Lung (tissue), 12 donors: ENCODE measurements around the gene NTN5. TPM values are rescaled to one million over a fixed set of nuclear protein-coding genes. Genes with fewer than 3 reads are reported as not detected.
A peak's percentile ranks its signal among the peaks of the same experiment; 100 is the strongest.

Source experiments
- ATAC-seq: fragments of 200-7000 bp; cut with Tn5 transposase; one replicate; pipeline ENCODE4 v1.9.1; 2020; ENCODE audit warnings: moderate number of reproducible peaks; ENCODE audit not compliant: insufficient read depth, low FRiP score
- DNase-seq, 3 donors: peaks; one replicate each; pipeline ENCODE4 v3.0.0-alpha.2; 2013 to 2017
- H3K27ac ChIP-seq, 2 donors: one replicate each; pipeline ENCODE4 v1.5.1; 2013; ENCODE audit warnings: mild to moderate bottlenecking in 2 of 2, moderate library complexity in 2 of 2, control low read depth in 1 of 2, inconsistent platforms in 1 of 2, low read depth in 1 of 2, low read length in 1 of 2
- H3K27me3 ChIP-seq, 3 donors: one replicate each; pipeline ENCODE4 v1.5.1; 2013; ENCODE audit warnings: low read length in 2 of 3; ENCODE audit not compliant: control insufficient read depth in 3 of 3, insufficient read depth in 3 of 3
- H3K36me3 ChIP-seq, 4 donors: one replicate each; pipeline ENCODE4 v1.5.1; 2013; ENCODE audit warnings: low read length in 4 of 4, mild to moderate bottlenecking in 1 of 4, moderate library complexity in 1 of 4; ENCODE audit not compliant: control insufficient read depth in 4 of 4, insufficient read depth in 4 of 4
- H3K4me1 ChIP-seq, 5 donors: one replicate each; pipeline ENCODE4 v1.5.1; 2013; ENCODE audit warnings: low read length in 5 of 5, mild to moderate bottlenecking in 2 of 5, moderate library complexity in 1 of 5; ENCODE audit not compliant: control insufficient read depth in 5 of 5, insufficient read depth in 5 of 5
- H3K4me3 ChIP-seq: one replicate; pipeline ENCODE4 v1.5.1; 2013; ENCODE audit warnings: mild to moderate bottlenecking, control low read depth, moderate library complexity
- H3K9ac ChIP-seq, 2 donors: one replicate each; pipeline ENCODE4 v1.5.1; 2013; ENCODE audit warnings: low read length in 2 of 2, control low read depth in 1 of 2; ENCODE audit not compliant: insufficient read depth in 1 of 2
- H3K9me3 ChIP-seq, 4 donors: one replicate each; pipeline ENCODE4 v1.5.1; 2013; ENCODE audit warnings: low read length in 3 of 4, mild to moderate bottlenecking in 1 of 4, moderate library complexity in 1 of 4; ENCODE audit not compliant: control insufficient read depth in 4 of 4, insufficient read depth in 3 of 4
- WGBS, 2 donors: extraction: QIAGEN DNeasy Blood & Tissue Kit; methylation state at CpG; one replicate each; pipeline ENCODE4 v1.1.7; 2013; 5-methylcytosine and 5-hydroxymethylcytosine counted together
- polyA plus RNA-seq, 2 donors: library from polyadenylated mRNA; stranded (reverse); fragments of 200-250 nt; gene quantifications; one replicate each; pipeline ENCODE4 v1.2.1, GENCODE V29; 2013
- total RNA-seq, 2 donors: library from RNA; depleted of rRNA in 1 of 2; stranded (reverse); fragments of >200 nt in 1 of 2; gene quantifications; one replicate each; pipeline ENCODE4 v1.2.1, GENCODE V29; 2014 to 2021
- TF ChIP-seq, protein P1 (sequence below): IDR thresholded peaks from 2 replicates; pipeline ENCODE4 v1.5.1; 2012; ENCODE audit warnings: mild to moderate bottlenecking; ENCODE audit errors: control extremely low read depth, extremely low read depth
- donor health status: control.
- donor health status: control.
- donor health status: Bipolar disorder and iron deficiency.
- donor health status: healthy.
- donor health status: DM: yes; HTN: yes; CAD: no.

Gene NTN5
- total and polyA plus RNA-seq, 4 donors = 0.11 to 0.28 (median 0.27) TPM

DNA sequence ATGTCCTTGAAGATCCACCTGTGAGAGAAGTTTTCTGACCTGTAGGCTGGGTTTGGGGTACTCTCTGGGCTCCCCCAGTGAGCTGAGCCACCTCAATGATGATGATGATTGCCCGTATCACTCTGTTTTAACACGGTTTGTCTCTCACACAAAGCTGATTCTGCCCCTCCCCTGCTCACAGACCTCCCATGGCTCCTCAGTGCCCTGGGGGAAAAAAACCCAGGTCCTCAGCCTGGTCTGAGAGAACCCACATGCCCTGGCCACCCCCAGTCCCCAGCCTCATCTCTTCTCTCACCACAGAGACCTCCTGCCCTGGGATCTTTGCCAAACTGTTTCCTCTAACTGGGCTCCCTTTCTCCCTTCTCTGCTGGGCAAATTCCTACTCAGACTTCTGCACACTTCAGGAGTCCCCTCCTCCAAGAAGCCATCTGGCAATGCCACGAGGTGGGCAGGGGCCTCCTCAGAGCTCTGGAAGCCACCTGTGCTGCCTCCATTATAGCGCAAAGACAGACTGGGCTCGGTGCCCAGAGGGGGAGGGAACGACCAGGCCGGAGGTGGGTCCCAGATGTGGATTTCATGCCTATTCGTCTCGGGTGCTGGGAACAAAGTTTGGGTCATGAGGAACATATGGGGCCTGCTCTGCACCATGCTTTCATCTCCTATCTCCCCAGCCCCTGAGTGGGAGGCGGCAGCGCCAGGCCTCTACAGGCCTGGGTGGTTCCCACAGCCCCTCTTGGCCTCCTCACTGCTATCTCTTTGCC, 18.3 kb downstream of the NTN5 start:
- no peak for ATAC-seq
- H3K36me3 ChIP-seq = no peaks in the 10 kb centered on the region
- WGBS, 2 donors = 48 to 53% methylated on average over 11 of the region's 11 CpGs

DNA sequence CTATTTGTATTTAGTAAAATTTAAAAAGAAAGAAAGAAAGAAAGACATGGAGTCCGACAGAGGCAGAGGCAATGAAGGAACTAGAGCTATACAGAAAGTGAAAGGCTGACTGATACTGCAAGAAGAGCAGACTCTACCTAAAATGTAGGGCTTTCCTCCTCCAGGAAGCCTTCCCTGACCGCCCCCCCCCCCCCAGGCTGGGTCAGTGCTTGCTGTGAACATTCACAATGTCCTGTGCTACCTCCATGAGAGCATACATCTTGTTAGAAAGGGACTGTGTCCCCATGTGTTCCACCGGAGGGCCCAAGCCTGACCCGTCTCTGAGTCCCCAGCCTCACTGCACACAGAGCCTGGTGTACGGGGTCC, 21.2 kb downstream of the NTN5 start:
- no peaks in the 10 kb centered on the region for H3K27me3 ChIP-seq
- no peak for DNase-seq
- WGBS, 2 donors = 67 to 82% methylated on average over 5 of the region's 5 CpGs

More for the DNA sequence above, 18.3 kb downstream of the NTN5 start:
- no peak overlapping the region for H3K4me3 ChIP-seq
- H3K27me3 ChIP-seq = no peaks in the 10 kb centered on the region
- DNase-seq = peak; percentile 4 to 41 (median 37)
- no peaks in the 10 kb centered on the region for H3K9me3 ChIP-seq
- no peak overlapping the region for H3K27ac ChIP-seq
- H3K4me1 ChIP-seq = peaks cover 0 to 6% (median 0%) of the 10 kb centered on the region in 5 donors
- no peak overlapping the region for H3K9ac ChIP-seq
- TF ChIP-seq, protein P1, sequence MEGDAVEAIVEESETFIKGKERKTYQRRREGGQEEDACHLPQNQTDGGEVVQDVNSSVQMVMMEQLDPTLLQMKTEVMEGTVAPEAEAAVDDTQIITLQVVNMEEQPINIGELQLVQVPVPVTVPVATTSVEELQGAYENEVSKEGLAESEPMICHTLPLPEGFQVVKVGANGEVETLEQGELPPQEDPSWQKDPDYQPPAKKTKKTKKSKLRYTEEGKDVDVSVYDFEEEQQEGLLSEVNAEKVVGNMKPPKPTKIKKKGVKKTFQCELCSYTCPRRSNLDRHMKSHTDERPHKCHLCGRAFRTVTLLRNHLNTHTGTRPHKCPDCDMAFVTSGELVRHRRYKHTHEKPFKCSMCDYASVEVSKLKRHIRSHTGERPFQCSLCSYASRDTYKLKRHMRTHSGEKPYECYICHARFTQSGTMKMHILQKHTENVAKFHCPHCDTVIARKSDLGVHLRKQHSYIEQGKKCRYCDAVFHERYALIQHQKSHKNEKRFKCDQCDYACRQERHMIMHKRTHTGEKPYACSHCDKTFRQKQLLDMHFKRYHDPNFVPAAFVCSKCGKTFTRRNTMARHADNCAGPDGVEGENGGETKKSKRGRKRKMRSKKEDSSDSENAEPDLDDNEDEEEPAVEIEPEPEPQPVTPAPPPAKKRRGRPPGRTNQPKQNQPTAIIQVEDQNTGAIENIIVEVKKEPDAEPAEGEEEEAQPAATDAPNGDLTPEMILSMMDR = no peak

DNA sequence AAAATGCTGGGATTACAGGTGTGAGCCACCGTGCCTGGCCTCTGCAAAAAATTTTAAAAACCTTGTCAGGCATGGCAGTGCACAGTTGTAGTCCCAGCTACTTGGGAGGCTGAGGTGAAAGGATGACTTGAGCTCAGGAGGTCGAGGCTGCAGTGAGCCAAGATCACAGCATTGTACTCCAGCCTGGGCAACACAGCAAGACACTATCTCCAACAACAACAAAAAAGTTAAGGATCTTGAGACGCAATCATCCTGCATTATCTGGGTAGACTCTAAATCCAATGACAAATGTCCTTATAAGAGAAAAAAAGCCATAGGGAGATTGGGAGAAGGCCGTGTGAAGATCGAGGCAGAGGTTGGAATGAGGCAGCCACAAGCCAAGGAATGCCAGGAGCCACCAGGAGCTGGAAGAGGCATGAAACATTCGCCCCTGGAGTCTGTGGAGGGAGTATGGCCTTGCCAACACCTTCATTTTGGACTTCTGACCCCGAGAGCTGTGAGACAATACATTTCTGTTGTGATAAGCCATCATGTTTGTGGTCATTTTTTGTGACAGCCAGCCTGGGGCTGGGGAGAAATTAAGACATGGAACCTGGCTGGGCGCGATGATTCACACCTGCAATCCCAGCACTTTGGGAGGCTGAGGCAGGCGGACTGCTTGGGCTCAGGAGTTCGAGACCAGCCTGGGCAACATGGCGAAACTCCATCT, 21.7 kb downstream of the NTN5 start:
- Histone ChIP-seq H3K9ac (no peak overlapping the region), H3K9me3 (no peaks in the 10 kb centered on the region), H3K27me3 (no peaks in the 10 kb centered on the region), H3K4me1 (peaks cover 0 to 9% (median 0%) of the 10 kb centered on the region in 5 donors), H3K27ac (no peak overlapping the region), H3K4me3 (no peak overlapping the region), H3K36me3 (no peaks in the 10 kb centered on the region)
- TF ChIP-seq, protein P1 = no peak
- ATAC-seq (no peak), DNase-seq (no peak)
- WGBS, 2 donors = 92 to 96% methylated on average over 12 of the region's 12 CpGs

More for the DNA sequence above, 21.2 kb downstream of the NTN5 start:
- Histone ChIP-seq H3K27ac (no peak overlapping the region), H3K4me3 (no peak overlapping the region), H3K36me3 (no peaks in the 10 kb centered on the region), H3K4me1 (peaks cover 0 to 6% (median 0%) of the 10 kb centered on the region in 5 donors), H3K9me3 (no peaks in the 10 kb centered on the region), H3K9ac (no peak overlapping the region)
- TF ChIP-seq, protein P1 = no peak
- ATAC-seq = no peak
